Osteoblast (primary cell): ENCODE data around the gene IKZF5. TPM values are rescaled to one million over a fixed set of nuclear protein-coding genes. Genes with fewer than 3 reads are reported as not detected.

Source experiments
- DNase-seq: peaks from one replicate; pipeline ENCODE4 v3.0.0; 2011; ENCODE audit warnings: low spot score, mixed read lengths; ENCODE audit not compliant: insufficient read length; ENCODE audit errors: missing footprints
- H2AFZ ChIP-seq: 2 replicates; pipeline ENCODE4 v1.6.0; 2011; ENCODE audit warnings: mild to moderate bottlenecking, low read length
- H3K27ac ChIP-seq: 2 replicates; pipeline ENCODE4 v1.5.1; 2011; ENCODE audit warnings: mild to moderate bottlenecking, low read depth, low read length, moderate library complexity
- H3K27me3 ChIP-seq: 2 replicates; pipeline ENCODE4 v1.6.0; 2012; ENCODE audit warnings: mild to moderate bottlenecking, control low read depth, inconsistent platforms, low read length, moderate library complexity; ENCODE audit not compliant: insufficient read depth
- H3K36me3 ChIP-seq: 2 replicates; pipeline ENCODE4 v1.5.1; 2011; ENCODE audit warnings: mild to moderate bottlenecking, low read length, control low read depth, moderate library complexity; ENCODE audit not compliant: insufficient read depth
- H3K4me1 ChIP-seq: 2 replicates; pipeline ENCODE4 v1.5.1; 2011; ENCODE audit warnings: mild to moderate bottlenecking, low read length, control low read depth, moderate library complexity; ENCODE audit not compliant: insufficient read depth
- H3K4me2 ChIP-seq: 2 replicates; pipeline ENCODE4 v1.6.0; 2011; ENCODE audit warnings: mild to moderate bottlenecking, low read length; ENCODE audit not compliant: insufficient read depth
- H3K4me3 ChIP-seq: fragments of 200-600 bp; sonication (generic); 3 replicates; pipeline ENCODE4 v1.5.1; 2012; ENCODE audit warnings: mild to moderate bottlenecking, low read length, inconsistent platforms; ENCODE audit not compliant: insufficient read depth
- H3K79me2 ChIP-seq: 2 replicates; pipeline ENCODE4 v1.6.0; 2012; ENCODE audit warnings: mild to moderate bottlenecking, low read length, control low read depth, inconsistent platforms; ENCODE audit not compliant: insufficient read depth
- H3K9me3 ChIP-seq: 2 replicates; pipeline ENCODE4 v1.5.1; 2011; ENCODE audit warnings: low read depth, low read length, control low read depth
- H4K20me1 ChIP-seq: 2 replicates; pipeline ENCODE4 v1.6.0; 2012; ENCODE audit warnings: mild to moderate bottlenecking, low read length, control low read depth; ENCODE audit not compliant: insufficient read depth
- CTCF ChIP-seq: IDR thresholded peaks from 2 replicates; pipeline ENCODE4 v1.5.1; 2011; ENCODE audit warnings: mild to moderate bottlenecking, low read depth, low read length, moderate library complexity; ENCODE audit errors: extremely low read depth
- total RNA-seq: library from RNA; depleted of rRNA; stranded (reverse); fragments of >200 nt; gene quantifications from 2 replicates; pipeline ENCODE4 v1.2.3, GENCODE V29; 2012

IKZF5 gene
- total RNA-seq, 1 donor = 6.2 TPM

- no peak for DNase-seq
- Histone ChIP-seq H3K27ac (no peak overlapping the region), H3K36me3 (peaks cover 32% of the 10 kb centered on the region), H3K79me2 (peaks cover 44% of the 10 kb centered on the region), H3K4me1 (no peaks in the 10 kb centered on the region), H2AFZ (no peak overlapping the region), H3K4me2 (no peak overlapping the region), H3K9me3 (no peaks in the 10 kb centered on the region), H3K4me3 (no peak overlapping the region), H3K27me3 (no peaks in the 10 kb centered on the region), H4K20me1 (peaks cover 2% of the 10 kb centered on the region)
- TF ChIP-seq CTCF = no peak
These were observed 10.7 kb downstream of the IKZF5 start for GRCh38 chr10:122997864-122998263.

- Histone ChIP-seq H3K4me3 (no peak overlapping the region), H3K79me2 (peaks cover 30% of the 10 kb centered on the region), H3K4me1 (no peaks in the 10 kb centered on the region), H4K20me1 (peaks cover 2% of the 10 kb centered on the region), H3K4me2 (no peak overlapping the region), H3K27ac (no peak overlapping the region), H3K36me3 (peaks cover 32% of the 10 kb centered on the region), H2AFZ (no peak overlapping the region), H3K27me3 (no peaks in the 10 kb centered on the region), H3K9me3 (no peaks in the 10 kb centered on the region)
- TF ChIP-seq CTCF = no peak
- DNase-seq = no peak
These were observed 12.7 kb downstream of the IKZF5 start for GRCh38 chr10:122995936-122996335.

GRCh38 chr10:122993797-122994336 lies 14.7 kb downstream of the IKZF5 start:
- TF ChIP-seq CTCF = no peak
- no peak overlapping the region for H3K4me3 ChIP-seq
- H3K27ac ChIP-seq = no peak overlapping the region
- DNase-seq = no peak
- no peaks in the 10 kb centered on the region for H3K9me3 ChIP-seq
- H3K4me1 ChIP-seq = no peaks in the 10 kb centered on the region
- peaks cover 2% of the 10 kb centered on the region for H4K20me1 ChIP-seq
- peaks cover 32% of the 10 kb centered on the region for H3K36me3 ChIP-seq
- no peak overlapping the region for H2AFZ ChIP-seq
- no peaks in the 10 kb centered on the region for H3K27me3 ChIP-seq
- H3K4me2 ChIP-seq = no peak overlapping the region
- peaks cover 13% of the 10 kb centered on the region for H3K79me2 ChIP-seq

- peaks cover 2% of the 10 kb centered on the region for H4K20me1 ChIP-seq
- peaks cover 2% of the 10 kb centered on the region for H3K79me2 ChIP-seq
- no peak overlapping the region for H3K4me2 ChIP-seq
- TF ChIP-seq CTCF = no peak
- H3K4me3 ChIP-seq = no peak overlapping the region
- DNase-seq = no peak
- no peaks in the 10 kb centered on the region for H3K9me3 ChIP-seq
- no peak overlapping the region for H3K27ac ChIP-seq
- H3K27me3 ChIP-seq = no peaks in the 10 kb centered on the region
- peaks cover 22% of the 10 kb centered on the region for H3K36me3 ChIP-seq
- H2AFZ ChIP-seq = no peak overlapping the region
- H3K4me1 ChIP-seq = no peaks in the 10 kb centered on the region
These were observed 16.5 kb downstream of the IKZF5 start for GRCh38 chr10:122992031-122992585.
